ENCODE data around the gene ADCY7.
A peak's percentile ranks its signal among the peaks of the same experiment; 100 is the strongest.

Gene ADCY7

DNA sequence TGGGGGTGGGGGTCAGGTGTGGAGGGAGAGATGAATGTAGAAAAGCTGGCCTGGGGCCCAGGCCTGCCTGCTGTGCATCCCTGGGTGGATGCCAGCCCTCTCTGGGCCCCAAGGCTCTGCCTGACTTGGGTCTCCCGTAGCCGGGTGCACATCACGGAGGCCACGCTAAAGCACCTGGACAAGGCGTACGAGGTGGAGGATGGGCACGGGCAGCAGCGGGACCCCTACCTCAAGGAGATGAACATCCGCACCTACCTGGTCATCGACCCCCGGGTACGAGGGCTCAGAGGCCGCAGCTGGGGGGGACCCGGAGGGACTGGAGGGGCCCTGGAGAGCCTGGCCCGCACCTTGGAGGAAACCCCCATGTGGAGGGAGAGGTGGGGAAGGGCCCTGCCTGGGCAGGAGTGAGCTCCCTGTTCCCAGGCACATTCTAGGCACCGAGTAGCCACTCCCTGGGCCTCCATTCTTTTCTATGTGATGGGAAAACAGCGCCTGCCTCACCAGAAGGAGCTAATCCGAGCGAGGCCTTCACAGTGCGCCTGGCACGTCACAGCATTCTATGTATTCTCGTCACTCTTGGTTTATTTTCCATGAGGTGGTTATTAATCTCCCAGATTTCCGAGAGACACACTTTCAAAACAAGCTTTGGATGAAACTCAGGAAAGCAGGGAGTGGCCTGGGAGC is 34.7 kb downstream of the ADCY7 start:
- DNase-seq, result no peak

DNA sequence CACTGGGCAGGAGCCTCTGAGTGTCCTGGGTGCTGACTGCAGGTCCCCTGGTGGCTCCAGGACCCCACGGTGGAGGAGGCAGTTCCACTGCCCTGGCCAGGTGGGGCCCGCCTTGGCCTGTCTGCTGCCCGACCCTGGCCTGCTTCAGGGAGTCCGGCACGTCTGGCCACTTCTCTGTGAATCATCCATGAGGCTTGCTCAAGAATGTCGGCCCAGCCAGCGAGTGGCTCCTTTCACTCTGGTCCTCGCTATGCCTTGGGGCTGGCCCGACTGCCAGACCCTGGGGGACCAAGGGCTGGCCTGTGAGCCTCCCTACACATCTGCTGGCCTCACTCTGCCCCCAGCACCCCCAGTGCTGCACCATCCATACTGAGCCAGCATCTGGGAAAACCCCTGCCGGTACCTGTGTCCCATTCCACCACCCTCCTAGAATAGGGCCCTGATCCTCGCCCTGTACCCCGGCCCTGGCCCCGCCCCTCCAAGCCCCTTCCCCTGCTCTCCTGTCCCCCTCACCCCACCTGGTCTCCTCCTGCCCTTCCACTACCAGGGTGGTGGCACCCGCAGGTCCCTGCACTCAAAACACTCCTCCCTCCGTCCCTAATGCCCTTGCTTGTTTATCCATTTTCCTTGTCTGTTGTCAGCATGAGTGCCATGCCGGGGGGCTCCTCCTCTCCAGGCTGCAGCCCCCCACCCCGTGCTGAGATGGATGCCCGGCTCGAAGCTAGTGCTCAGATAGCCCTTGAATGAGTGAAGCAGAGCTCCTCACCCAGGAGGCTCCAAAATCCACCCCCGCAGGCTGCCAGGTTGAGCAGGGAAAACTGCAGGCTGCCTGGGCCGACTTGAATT is 35.5 kb downstream of the ADCY7 start:
- no peak for DNase-seq

GRCh38 chr16:50302472-50303005 is 36.2 kb downstream of the ADCY7 start:
- DNase-seq, result no peak

- no peak for DNase-seq
Observed at GRCh38 chr16:50303041-50303604, 36.8 kb downstream of the ADCY7 start.

DNA sequence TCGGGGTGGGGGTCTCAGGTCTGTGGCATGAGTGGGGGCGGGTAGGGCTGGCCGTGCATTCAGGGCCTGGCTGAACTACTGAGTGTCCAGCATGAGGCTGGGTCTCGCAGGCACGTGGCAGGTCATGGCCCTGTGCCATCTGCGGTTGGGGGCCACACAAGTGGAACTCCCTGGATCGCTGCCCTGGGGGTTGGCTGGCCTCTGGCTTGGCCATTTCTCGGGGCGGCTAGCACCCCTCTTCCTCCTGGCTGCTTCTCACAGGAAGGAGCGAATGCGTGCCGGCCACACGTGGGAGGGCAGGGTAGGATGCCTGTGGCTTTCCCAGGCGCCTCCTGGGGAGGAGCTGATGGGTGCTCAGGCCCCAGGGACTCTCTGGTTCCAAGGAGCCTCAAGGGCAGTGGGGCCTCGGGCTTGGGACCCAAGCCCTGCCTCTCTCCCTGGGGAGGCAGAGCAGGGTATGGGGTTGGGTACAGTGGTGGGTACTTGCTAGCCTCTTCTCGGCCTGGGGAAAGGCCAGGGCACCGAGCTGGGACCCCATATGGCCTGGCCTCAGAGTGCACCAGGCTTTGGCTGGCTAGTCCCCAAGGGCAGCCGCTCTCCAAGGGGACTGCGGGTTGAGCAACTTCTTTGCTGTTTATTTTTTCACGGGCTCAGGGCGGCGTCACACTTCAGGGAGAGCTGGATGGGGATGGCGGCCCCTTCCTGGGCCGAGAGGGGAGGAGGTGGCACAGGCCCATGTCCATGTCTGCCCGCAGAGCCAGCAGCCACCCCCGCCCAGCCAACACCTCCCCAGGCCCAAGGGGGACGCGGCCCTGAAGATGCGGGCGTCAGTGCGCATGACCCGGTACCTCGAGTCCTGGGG is 37.5 kb downstream of the ADCY7 start:
- no peak for DNase-seq

GRCh38 chr16:50304467-50305440 is 38.4 kb downstream of the ADCY7 start:
- DNase-seq, result no peak

- DNase-seq, result no peak
Observed at GRCh38 chr16:50305441-50306061, 39.2 kb downstream of the ADCY7 start.

DNA sequence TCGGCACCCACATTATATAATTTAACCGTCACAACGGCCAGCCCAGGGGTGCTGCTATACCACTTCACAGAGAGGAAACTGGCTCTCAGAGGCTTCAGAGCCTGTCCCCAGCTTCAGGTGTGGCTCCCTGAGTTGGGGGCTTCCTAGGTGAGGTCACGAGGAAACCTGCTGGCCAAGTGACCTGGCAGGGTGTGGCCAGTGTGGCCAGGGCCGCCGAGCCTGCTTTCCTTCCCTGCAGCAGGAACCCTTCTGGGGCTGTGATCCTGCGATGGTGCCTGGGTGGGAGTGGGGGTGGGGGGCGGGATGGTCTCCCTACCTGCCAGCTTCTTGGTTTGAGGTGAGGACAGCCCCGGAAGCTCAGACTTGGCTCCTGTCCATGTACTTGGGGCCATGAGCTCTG is 39.9 kb downstream of the ADCY7 start:
- no peak for DNase-seq

- DNase-seq, result no peak
Observed at GRCh38 chr16:50308237-50308965, 42.0 kb downstream of the ADCY7 start.

GRCh38 chr16:50309156-50309526 is 42.8 kb downstream of the ADCY7 start:
- DNase-seq, result no peak

GRCh38 chr16:50309527-50310307 is 43.4 kb downstream of the ADCY7 start:
- DNase-seq, result no peak

DNA sequence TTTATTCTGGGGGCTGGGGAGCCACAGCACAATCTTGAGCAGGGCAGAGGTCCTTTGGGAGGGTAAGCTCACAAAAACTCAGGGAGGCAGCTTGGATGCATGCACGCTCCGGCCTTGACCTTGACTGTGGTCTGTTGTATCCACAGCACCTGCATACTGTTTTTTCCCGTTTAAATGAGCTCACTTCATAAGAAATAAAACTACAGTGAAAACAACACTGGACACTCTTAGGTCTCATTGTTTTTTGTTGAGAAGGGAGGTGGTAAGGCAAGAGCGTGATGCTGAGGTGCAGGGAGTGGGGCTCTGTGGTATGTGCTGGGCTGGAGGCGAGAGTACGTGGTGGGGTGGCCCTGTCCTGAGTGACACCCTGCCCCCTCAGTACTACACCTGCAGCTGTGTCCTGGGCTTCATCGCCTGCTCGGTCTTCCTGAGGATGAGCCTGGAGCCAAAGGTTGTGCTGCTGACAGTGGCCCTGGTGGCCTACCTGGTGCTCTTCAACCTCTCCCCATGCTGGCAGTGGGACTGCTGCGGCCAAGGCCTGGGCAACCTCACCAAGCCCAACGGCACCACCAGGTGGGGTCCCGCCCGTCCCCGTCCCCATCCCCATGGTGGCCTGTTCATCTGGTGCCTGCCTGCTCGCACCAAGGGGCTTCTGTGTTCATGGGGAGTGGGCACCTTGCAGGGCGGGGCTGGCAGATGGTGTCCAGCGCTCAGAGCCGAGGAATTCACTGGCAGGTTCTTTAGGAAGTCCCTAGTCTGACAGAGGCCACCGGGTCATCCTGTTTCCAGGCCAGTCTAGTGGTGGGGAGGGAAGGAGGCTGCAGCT is 44.2 kb downstream of the ADCY7 start:
- DNase-seq, result no peak

DNA sequence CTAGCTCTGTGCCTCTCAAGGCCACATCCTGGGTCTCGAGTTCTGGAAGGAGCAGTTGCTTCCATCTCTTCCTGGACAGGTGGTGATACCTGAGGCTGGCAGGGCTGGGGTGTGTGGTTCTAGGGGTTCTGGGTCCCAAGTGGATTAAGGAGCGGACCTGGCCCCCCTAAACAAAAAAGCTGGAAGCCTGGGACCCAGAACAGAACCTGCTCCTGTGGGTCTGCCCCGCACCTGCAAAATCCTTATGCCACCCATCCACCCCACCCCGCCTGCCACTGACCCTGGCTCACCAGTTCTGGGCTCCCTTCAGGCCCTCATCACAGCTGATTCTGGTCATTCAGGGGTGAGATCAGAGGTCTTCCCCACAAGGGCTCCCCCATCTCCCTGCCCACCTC is 44.8 kb downstream of the ADCY7 start:
- no peak for DNase-seq

DNA sequence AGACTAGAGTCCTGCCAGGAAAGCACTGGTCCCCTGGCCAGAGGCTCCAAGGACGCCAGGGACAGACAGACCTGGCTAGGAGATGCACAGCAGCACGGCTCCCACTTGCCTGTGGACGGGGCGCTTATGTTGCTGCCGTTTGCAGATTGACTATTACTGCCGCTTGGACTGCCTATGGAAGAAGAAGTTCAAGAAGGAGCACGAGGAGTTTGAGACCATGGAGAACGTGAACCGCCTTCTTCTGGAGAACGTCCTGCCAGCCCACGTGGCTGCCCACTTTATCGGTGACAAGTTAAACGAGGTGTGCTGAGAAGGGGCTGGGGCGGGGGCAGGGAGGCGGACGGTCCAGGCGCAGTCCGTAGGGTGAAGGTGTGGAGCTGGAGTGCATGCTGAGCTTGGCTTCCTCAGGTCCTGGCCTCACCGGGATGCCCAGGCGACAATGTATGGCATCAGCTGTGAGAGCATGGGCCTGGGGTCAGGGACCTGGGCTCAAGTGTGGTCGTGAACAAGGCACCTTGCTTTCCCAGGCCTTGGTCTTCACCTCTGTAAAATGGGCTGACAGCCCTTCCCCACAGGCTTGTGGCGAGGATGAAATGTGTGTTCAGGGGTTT is 45.6 kb downstream of the ADCY7 start:
- no peak for DNase-seq

GRCh38 chr16:50313596-50314478 is 47.5 kb downstream of the ADCY7 start:
- peak; percentile 28 to 95 for DNase-seq

GRCh38 chr16:50314665-50315064 is 48.3 kb downstream of the ADCY7 start:
- DNase-seq, result no peak

DNA sequence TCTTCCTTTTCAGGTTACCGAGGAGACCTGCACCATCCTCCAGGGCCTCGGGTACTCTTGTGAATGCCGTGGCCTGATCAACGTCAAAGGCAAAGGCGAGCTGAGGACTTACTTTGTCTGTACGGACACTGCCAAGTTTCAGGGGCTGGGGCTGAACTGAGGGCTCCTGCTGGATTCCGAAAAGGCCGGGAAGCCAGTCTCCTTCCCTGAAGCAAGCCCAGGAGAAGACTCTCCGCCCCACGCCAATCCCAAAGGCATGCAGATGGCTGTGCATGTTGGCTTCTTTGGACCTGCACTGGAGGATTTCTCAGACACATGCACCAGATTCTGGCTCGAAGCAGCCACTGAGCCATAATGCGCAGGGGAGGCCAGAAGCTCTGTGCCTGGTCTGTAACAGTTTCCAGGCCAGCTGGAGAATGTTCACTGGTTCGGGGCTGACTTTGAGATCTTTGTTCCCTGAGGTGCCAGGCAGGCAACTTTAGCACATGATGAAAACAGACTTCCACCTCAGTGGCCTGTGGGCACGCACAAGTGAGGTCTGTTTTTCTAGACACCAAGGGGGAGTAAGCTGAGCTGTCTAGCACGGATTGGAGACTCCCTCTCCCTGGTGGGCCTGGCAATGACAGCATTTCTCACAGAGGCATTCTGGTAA is 49.1 kb downstream of the ADCY7 start:
- DNase-seq, result no peak

Data from bone marrow (tissue), 2 donors.